Activated CD8-positive, alpha-beta memory T cell treated with anti-CD3 and anti-CD28 coated beads for 36 hours (primary cell): Measurements from ENCODE around the gene SHMT2. TPM values are rescaled to one million over a fixed set of nuclear protein-coding genes. Genes with fewer than 3 reads are reported as not detected.
"Not testable (repeated sequence)": the region's sequence is repeated elsewhere in the genome, so short reads cannot be mapped to it uniquely, and the experiment has no call there.

Experiments used
- CTCF ChIA-PET: fragments of 350-600 bp; sonication (Branson Sonifier 250); formaldehyde crosslinking; loops from one replicate; lab custom pipeline; 2021; ENCODE audit warnings: antibody characterized with exemption; lab: Charles Lee
- POLR2A ChIA-PET: fragments of 350-600 bp; sonication (Branson Sonifier 250); formaldehyde crosslinking; loops from one replicate; lab custom pipeline; 2021; ENCODE audit warnings: antibody characterized with exemption; lab: Charles Lee
- total RNA-seq, 2 experiments: library from RNA; stranded (reverse); gene quantifications; one replicate each; pipeline ENCODE4 v1.2.3, GENCODE V29; 2021

SHMT2 gene
- total RNA-seq, 2 experiments from 2014 or later: 474 to 496 TPM

GRCh38 chr12:57258977-57259970 is 29.8 kb downstream of the SHMT2 start:
- CTCF ChIA-PET: interaction anchor here (1.4 to 1.7 kb wide), 2 partner anchors 11 to 17 kb away, joined by 3 to 6 read pairs; no protein-coding TSS in a partner anchor
- POLR2A ChIA-PET: no interaction called here

- POLR2A ChIA-PET: no interaction called here
- CTCF ChIA-PET: interaction anchor here (1.0 to 3.0 kb wide), 3 partner anchors 10 to 47 kb away, joined by 3 to 8 read pairs (median 6); no protein-coding TSS in a partner anchor
These were observed 30.9 kb downstream of the SHMT2 start for GRCh38 chr12:57260366-57260765.

- CTCF ChIA-PET: interaction anchor here (0.6 to 3.0 kb wide), 4 partner anchors 17 to 48 kb away, joined by 3 to 8 read pairs (median 4); no protein-coding TSS in a partner anchor
- POLR2A ChIA-PET: no interaction called here
These were observed 31.9 kb downstream of the SHMT2 start for GRCh38 chr12:57261428-57261865.

GRCh38 chr12:57262126-57262822 is 32.8 kb downstream of the SHMT2 start:
- ChIA-PET CTCF (interaction anchor here (0.6 to 3.0 kb wide), 4 partner anchors 19 to 191 kb away, joined by 3 to 8 read pairs (median 4); no protein-coding TSS in a partner anchor), POLR2A (no interaction called here)

- ChIA-PET CTCF (interaction anchor here (0.6 to 1.8 kb wide), 7 partner anchors 16 to 392 kb away, joined by 3 to 5 read pairs (median 3); no protein-coding TSS in a partner anchor), POLR2A (interaction anchor here (0.7 kb wide), 1 partner anchor 200 kb away, joined by 3 read pairs; no protein-coding TSS in a partner anchor)
These were observed 33.6 kb downstream of the SHMT2 start for GRCh38 chr12:57263096-57263495.

GRCh38 chr12:57266681-57267080 is 37.2 kb downstream of the SHMT2 start:
- ChIA-PET POLR2A (no interaction called here), CTCF (interaction anchor here (0.8 to 2.0 kb wide), 3 partner anchors 24 to 186 kb away, joined by 3 to 5 read pairs (median 4); no protein-coding TSS in a partner anchor)

- POLR2A ChIA-PET: no interaction called here
- CTCF ChIA-PET: no interaction called here
These were observed 38.8 kb downstream of the SHMT2 start for GRCh38 chr12:57268264-57268663.

GRCh38 chr12:57270966-57271470 is 41.5 kb downstream of the SHMT2 start:
- ChIA-PET CTCF (interaction anchor here (0.6 to 1.9 kb wide), 5 partner anchors 11 to 191 kb away, joined by 3 to 6 read pairs (median 5); no protein-coding TSS in a partner anchor), POLR2A (interaction anchor here (0.5 to 0.6 kb wide), 2 partner anchors 8 to 174 kb away, joined by 3 to 4 read pairs; no protein-coding TSS in a partner anchor)

GRCh38 chr12:57272337-57273151 is 43.0 kb downstream of the SHMT2 start:
- ChIA-PET CTCF (interaction anchor here (0.6 to 1.8 kb wide), 4 partner anchors 32 to 111 kb away, joined by 3 to 4 read pairs (median 4); no protein-coding TSS in a partner anchor), POLR2A (no interaction called here)

- CTCF ChIA-PET: interaction anchor here (0.8 to 1.4 kb wide), 2 partner anchors 31 to 59 kb away, joined by 3 read pairs; no protein-coding TSS in a partner anchor
- POLR2A ChIA-PET: no interaction called here
These were observed 44.0 kb downstream of the SHMT2 start for GRCh38 chr12:57273516-57273915.

- CTCF ChIA-PET: interaction anchor here (0.6 to 1.8 kb wide), 6 partner anchors 12 to 1524 kb away, joined by 3 to 5 read pairs (median 4); no protein-coding TSS in a partner anchor
- POLR2A ChIA-PET: not testable (repeated sequence)
These were observed 46.7 kb downstream of the SHMT2 start for GRCh38 chr12:57276233-57276632.

- CTCF ChIA-PET: interaction anchor here (0.6 to 1.8 kb wide), 14 partner anchors 9 to 1525 kb away, joined by 3 to 5 read pairs (median 3); no protein-coding TSS in a partner anchor
- POLR2A ChIA-PET: no interaction called here
These were observed 47.5 kb downstream of the SHMT2 start for GRCh38 chr12:57276935-57277563.

GRCh38 chr12:57278465-57279381 is 49.2 kb downstream of the SHMT2 start:
- ChIA-PET CTCF (interaction anchor here (0.6 to 1.0 kb wide), 5 partner anchors 15 to 258 kb away, joined by 3 to 5 read pairs (median 4); no protein-coding TSS in a partner anchor), POLR2A (interaction anchor here (0.6 kb wide), 1 partner anchor 8 kb away, joined by 3 read pairs; no protein-coding TSS in a partner anchor)

- POLR2A ChIA-PET: interaction anchor here (0.6 kb wide), 2 partner anchors 67 to 943 kb away, joined by 3 to 7 read pairs; no protein-coding TSS in a partner anchor
These were observed 50.9 kb downstream of the SHMT2 start for GRCh38 chr12:57280211-57281062.

GRCh38 chr12:57282073-57282472 is 52.6 kb downstream of the SHMT2 start:
- POLR2A ChIA-PET: not testable (repeated sequence)
- CTCF ChIA-PET: interaction anchor here (2.1 kb wide), 1 partner anchor 26 kb away, joined by 5 read pairs; no protein-coding TSS in a partner anchor

More at GRCh38 chr12:57280211-57281062, 50.9 kb downstream of the SHMT2 start:
- CTCF ChIA-PET: interaction anchor here (0.7 to 2.1 kb wide), 5 partner anchors 13 to 215 kb away, joined by 3 to 6 read pairs (median 3); no protein-coding TSS in a partner anchor
